HEK293 (cell line): ENCODE data around the gene LRRC23.
A peak's percentile ranks its signal among the peaks of the same experiment; 100 is the strongest.

Experiments
- FEZF1 ChIP-seq: fragments of 450-650 bp; formaldehyde crosslinking; IDR thresholded peaks from 2 replicates; pipeline ENCODE4 v1.5.1; 2016; ENCODE audit warnings: missing biosample characterization, missing genetic modification characterization
- OSR2 ChIP-seq: fragments of 450-650 bp; formaldehyde crosslinking; IDR thresholded peaks from 2 replicates; pipeline ENCODE4 v1.5.1; 2016; ENCODE audit warnings: missing biosample characterization, missing genetic modification characterization
- OVOL3 ChIP-seq: fragments of 450-650 bp; formaldehyde crosslinking; IDR thresholded peaks from 2 replicates; pipeline ENCODE4 v1.5.1; 2016; ENCODE audit warnings: missing biosample characterization, missing genetic modification characterization
- SETDB1 ChIP-seq: IDR thresholded peaks from one replicate; pipeline ENCODE4 v1.6.1; 2017; ENCODE audit warnings: mild to moderate bottlenecking, low read length, moderate library complexity, mixed read lengths; ENCODE audit not compliant: insufficient read length
- YY2 ChIP-seq: fragments of 450-650 bp; formaldehyde crosslinking; IDR thresholded peaks from 2 replicates; pipeline ENCODE4 v1.5.1; 2016; ENCODE audit warnings: missing biosample characterization, missing genetic modification characterization
- ZBTB49 ChIP-seq: fragments of 450-650 bp; formaldehyde crosslinking; IDR thresholded peaks from 2 replicates; pipeline ENCODE4 v1.5.1; 2016; ENCODE audit warnings: missing biosample characterization, missing genetic modification characterization, low read depth
- ZBTB6 ChIP-seq: fragments of 450-650 bp; formaldehyde crosslinking; IDR thresholded peaks from 2 replicates; pipeline ENCODE4 v1.5.1; 2017; ENCODE audit warnings: missing biosample characterization, missing genetic modification characterization
- ZNF112 ChIP-seq: fragments of 450-650 bp; formaldehyde crosslinking; IDR thresholded peaks from 2 replicates; pipeline ENCODE4 v1.5.0; 2017; ENCODE audit warnings: missing biosample characterization, missing genetic modification characterization
- ZNF132 ChIP-seq: fragments of 450-650 bp; formaldehyde crosslinking; IDR thresholded peaks from 2 replicates; pipeline ENCODE4 v1.5.1; 2017; ENCODE audit warnings: missing biosample characterization, missing genetic modification characterization, borderline replicate concordance
- ZNF175 ChIP-seq: fragments of 450-650 bp; formaldehyde crosslinking; IDR thresholded peaks from 2 replicates; pipeline ENCODE4 v1.5.1; 2016; ENCODE audit warnings: missing biosample characterization, missing genetic modification characterization
- ZNF19 ChIP-seq: fragments of 450-650 bp; formaldehyde crosslinking; IDR thresholded peaks from 2 replicates; pipeline ENCODE4; 2016; ENCODE audit warnings: missing biosample characterization, missing genetic modification characterization, low read depth
- ZNF239 ChIP-seq: fragments of 450-650 bp; formaldehyde crosslinking; IDR thresholded peaks from 2 replicates; pipeline ENCODE4 v1.5.1; 2016; ENCODE audit warnings: missing biosample characterization, missing genetic modification characterization
- ZNF248 ChIP-seq: fragments of 450-650 bp; formaldehyde crosslinking; IDR thresholded peaks from 2 replicates; pipeline ENCODE4 v1.5.1; 2017; ENCODE audit warnings: missing biosample characterization, missing genetic modification characterization
- ZNF266 ChIP-seq: fragments of 450-650 bp; formaldehyde crosslinking; IDR thresholded peaks from 2 replicates; pipeline ENCODE4 v1.5.1; 2016; ENCODE audit warnings: missing biosample characterization, missing genetic modification characterization, low read depth
- ZNF302 ChIP-seq: fragments of 450-650 bp; formaldehyde crosslinking; IDR thresholded peaks from 2 replicates; pipeline ENCODE4 v1.5.1; 2016; ENCODE audit warnings: missing biosample characterization, missing genetic modification characterization, low read depth
- ZNF37A ChIP-seq: fragments of 450-650 bp; IDR thresholded peaks from 2 replicates; pipeline ENCODE4 v1.5.1; 2018; ENCODE audit warnings: missing biosample characterization, missing genetic modification characterization
- ZNF398 ChIP-seq: fragments of 450-650 bp; formaldehyde crosslinking; IDR thresholded peaks from 2 replicates; pipeline ENCODE4 v1.5.1; 2017; ENCODE audit warnings: missing biosample characterization, missing genetic modification characterization
- ZNF544 ChIP-seq: fragments of 450-650 bp; formaldehyde crosslinking; IDR thresholded peaks from 2 replicates; pipeline ENCODE4 v1.5.0; 2017; ENCODE audit warnings: missing biosample characterization, missing genetic modification characterization
- ZNF600 ChIP-seq: fragments of 450-650 bp; formaldehyde crosslinking; IDR thresholded peaks from 2 replicates; pipeline ENCODE4 v1.5.1; 2016; ENCODE audit warnings: missing biosample characterization, missing genetic modification characterization
- ZNF610 ChIP-seq: fragments of 450-650 bp; formaldehyde crosslinking; IDR thresholded peaks from 2 replicates; pipeline ENCODE4 v1.5.1; 2016; ENCODE audit warnings: missing biosample characterization, missing genetic modification characterization, borderline replicate concordance
- ZNF645 ChIP-seq: fragments of 450-650 bp; formaldehyde crosslinking; IDR thresholded peaks from 2 replicates; pipeline ENCODE4; 2016; ENCODE audit warnings: missing biosample characterization, missing genetic modification characterization
- ZNF704 ChIP-seq: fragments of 450-650 bp; formaldehyde crosslinking; IDR thresholded peaks from 2 replicates; pipeline ENCODE4 v1.5.1; 2016; ENCODE audit warnings: missing biosample characterization, missing genetic modification characterization
- ZSCAN30 ChIP-seq: fragments of 450-650 bp; IDR thresholded peaks from 2 replicates; pipeline ENCODE4 v1.5.1; 2018; ENCODE audit warnings: missing biosample characterization, mild to moderate bottlenecking, missing genetic modification characterization, moderate library complexity
- TF ChIP-seq, protein P1 (sequence below): fragments of 450-650 bp; formaldehyde crosslinking; IDR thresholded peaks from 2 replicates; pipeline ENCODE4 v1.5.1; 2016; ENCODE audit warnings: missing biosample characterization, missing genetic modification characterization, borderline replicate concordance
- TF ChIP-seq, protein P2 (sequence below): fragments of 450-650 bp; formaldehyde crosslinking; IDR thresholded peaks from 2 replicates; pipeline ENCODE4 v1.5.1; 2016; ENCODE audit warnings: missing biosample characterization, missing genetic modification characterization

The LRRC23 gene

DNA sequence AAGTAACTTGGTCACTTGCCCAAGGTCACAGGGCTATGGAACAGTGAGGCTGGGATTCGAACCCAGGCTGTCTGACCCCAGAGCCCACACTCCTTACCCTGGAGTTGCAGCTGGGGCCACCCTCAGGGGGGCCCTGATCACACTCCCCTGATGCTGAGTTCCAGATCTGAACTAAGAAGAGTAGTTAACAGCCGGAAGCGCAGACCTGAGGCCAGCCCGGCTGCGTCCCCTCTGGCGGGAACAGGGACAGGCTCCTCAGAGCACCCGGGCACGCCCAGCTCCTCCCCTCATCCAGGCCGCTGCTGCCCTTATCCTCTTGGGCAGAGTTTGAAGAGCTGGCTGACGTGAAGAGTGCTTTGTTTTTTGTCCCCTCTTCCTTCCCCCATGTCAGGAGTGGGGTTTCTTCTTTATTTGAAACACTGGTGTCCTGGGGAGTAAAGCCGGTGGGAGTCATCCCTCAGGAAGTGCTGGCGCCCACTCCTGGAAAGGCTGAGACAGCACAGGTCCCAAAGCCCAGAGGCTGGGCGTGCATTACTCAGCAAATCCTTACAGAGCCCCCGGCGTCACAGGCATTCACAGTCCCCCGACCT is 57.2 kb downstream of the LRRC23 start (continued):
- no peak for TF ChIP-seq ZNF266 (tag by site-specific recombination)
- TF ChIP-seq YY2 (tag by site-specific recombination), result no peak
- TF ChIP-seq OSR2 (tag by site-specific recombination), result no peak
- TF ChIP-seq ZNF398 (tag by site-specific recombination), result no peak; the same call in 1 of the 2 replicates
- TF ChIP-seq ZNF239 (tag by site-specific recombination), result no peak
- no peak for TF ChIP-seq SETDB1
- TF ChIP-seq ZNF37A (tag by site-specific recombination), result no peak
- TF ChIP-seq, protein P1, sequence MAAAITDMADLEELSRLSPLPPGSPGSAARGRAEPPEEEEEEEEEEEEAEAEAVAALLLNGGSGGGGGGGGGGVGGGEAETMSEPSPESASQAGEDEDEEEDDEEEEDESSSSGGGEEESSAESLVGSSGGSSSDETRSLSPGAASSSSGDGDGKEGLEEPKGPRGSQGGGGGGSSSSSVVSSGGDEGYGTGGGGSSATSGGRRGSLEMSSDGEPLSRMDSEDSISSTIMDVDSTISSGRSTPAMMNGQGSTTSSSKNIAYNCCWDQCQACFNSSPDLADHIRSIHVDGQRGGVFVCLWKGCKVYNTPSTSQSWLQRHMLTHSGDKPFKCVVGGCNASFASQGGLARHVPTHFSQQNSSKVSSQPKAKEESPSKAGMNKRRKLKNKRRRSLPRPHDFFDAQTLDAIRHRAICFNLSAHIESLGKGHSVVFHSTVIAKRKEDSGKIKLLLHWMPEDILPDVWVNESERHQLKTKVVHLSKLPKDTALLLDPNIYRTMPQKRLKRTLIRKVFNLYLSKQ, result no peak
- TF ChIP-seq ZNF302 (tag by site-specific recombination), result no peak
- TF ChIP-seq ZNF544 (tag by site-specific recombination), result no peak
- TF ChIP-seq ZNF19 (tag by site-specific recombination), result no peak
- no peak for TF ChIP-seq ZNF132 (tag by site-specific recombination)
- peak; percentile 46; the same call in 1 of the 2 replicates for TF ChIP-seq ZNF600 (tag by site-specific recombination)
- no peak for TF ChIP-seq ZNF112
- 0 out of 2 replicates have a peak, but pooled peaks have one; percentile 47 for TF ChIP-seq ZNF610 (tag by site-specific recombination)
- no peak for TF ChIP-seq ZNF248 (tag by site-specific recombination)
- TF ChIP-seq ZNF645, result no peak
- no peak for TF ChIP-seq ZNF175 (tag by site-specific recombination)
- TF ChIP-seq OVOL3 (tag by site-specific recombination), result no peak
- no peak for TF ChIP-seq ZNF704 (tag by site-specific recombination)
- TF ChIP-seq ZBTB49 (tag by site-specific recombination), result no peak
- no peak for TF ChIP-seq ZBTB6 (tag by site-specific recombination)
- TF ChIP-seq FEZF1, result 0 out of 2 replicates have a peak, but pooled peaks have one; percentile 4
- TF ChIP-seq, protein P2, sequence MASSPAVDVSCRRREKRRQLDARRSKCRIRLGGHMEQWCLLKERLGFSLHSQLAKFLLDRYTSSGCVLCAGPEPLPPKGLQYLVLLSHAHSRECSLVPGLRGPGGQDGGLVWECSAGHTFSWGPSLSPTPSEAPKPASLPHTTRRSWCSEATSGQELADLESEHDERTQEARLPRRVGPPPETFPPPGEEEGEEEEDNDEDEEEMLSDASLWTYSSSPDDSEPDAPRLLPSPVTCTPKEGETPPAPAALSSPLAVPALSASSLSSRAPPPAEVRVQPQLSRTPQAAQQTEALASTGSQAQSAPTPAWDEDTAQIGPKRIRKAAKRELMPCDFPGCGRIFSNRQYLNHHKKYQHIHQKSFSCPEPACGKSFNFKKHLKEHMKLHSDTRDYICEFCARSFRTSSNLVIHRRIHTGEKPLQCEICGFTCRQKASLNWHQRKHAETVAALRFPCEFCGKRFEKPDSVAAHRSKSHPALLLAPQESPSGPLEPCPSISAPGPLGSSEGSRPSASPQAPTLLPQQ (tag by site-specific recombination), result no peak
- TF ChIP-seq ZSCAN30 (tag by site-specific recombination), result no peak; the same call in 1 of the 2 replicates
